ENCODE results near the gene ZFP91.
"Not testable (repeated sequence)": the region's sequence is repeated elsewhere in the genome, so short reads cannot be mapped to it uniquely, and the experiment has no call there.

DNA sequence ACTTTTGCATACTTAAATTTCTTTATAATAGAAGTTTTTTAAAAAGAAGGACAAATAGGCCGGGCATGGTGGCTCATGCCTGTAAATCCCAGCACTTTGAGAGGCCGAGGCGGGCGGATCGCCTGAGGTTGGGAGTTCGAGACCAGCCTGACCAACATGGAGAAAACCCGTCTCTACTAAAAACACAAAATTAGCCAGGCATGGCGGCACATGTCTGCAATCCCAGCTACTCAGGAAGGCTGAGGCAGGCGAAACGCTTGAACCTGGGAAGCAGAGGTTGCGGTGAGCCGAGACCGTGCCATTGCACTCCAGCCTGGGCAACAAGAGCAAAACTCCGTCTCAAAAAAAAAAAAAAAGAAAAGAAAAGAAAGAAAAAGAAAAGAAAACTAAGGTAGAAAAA is 6.0 kb upstream of the ZFP91 start:
- TF ChIP-seq, protein P1, sequence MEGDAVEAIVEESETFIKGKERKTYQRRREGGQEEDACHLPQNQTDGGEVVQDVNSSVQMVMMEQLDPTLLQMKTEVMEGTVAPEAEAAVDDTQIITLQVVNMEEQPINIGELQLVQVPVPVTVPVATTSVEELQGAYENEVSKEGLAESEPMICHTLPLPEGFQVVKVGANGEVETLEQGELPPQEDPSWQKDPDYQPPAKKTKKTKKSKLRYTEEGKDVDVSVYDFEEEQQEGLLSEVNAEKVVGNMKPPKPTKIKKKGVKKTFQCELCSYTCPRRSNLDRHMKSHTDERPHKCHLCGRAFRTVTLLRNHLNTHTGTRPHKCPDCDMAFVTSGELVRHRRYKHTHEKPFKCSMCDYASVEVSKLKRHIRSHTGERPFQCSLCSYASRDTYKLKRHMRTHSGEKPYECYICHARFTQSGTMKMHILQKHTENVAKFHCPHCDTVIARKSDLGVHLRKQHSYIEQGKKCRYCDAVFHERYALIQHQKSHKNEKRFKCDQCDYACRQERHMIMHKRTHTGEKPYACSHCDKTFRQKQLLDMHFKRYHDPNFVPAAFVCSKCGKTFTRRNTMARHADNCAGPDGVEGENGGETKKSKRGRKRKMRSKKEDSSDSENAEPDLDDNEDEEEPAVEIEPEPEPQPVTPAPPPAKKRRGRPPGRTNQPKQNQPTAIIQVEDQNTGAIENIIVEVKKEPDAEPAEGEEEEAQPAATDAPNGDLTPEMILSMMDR (IDR thresholded peaks at IDR 0.05), result not testable (repeated sequence)
- not testable (repeated sequence) for TF ChIP-seq POLR2A, POLR2AphosphoS5 (IDR thresholded peaks at IDR 0.05)

Data from breast epithelium (tissue), 3 donors.